ENCODE data around the gene NACC2.
A peak's percentile ranks its signal among the peaks of the same experiment; 100 is the strongest.

The NACC2 gene

DNA sequence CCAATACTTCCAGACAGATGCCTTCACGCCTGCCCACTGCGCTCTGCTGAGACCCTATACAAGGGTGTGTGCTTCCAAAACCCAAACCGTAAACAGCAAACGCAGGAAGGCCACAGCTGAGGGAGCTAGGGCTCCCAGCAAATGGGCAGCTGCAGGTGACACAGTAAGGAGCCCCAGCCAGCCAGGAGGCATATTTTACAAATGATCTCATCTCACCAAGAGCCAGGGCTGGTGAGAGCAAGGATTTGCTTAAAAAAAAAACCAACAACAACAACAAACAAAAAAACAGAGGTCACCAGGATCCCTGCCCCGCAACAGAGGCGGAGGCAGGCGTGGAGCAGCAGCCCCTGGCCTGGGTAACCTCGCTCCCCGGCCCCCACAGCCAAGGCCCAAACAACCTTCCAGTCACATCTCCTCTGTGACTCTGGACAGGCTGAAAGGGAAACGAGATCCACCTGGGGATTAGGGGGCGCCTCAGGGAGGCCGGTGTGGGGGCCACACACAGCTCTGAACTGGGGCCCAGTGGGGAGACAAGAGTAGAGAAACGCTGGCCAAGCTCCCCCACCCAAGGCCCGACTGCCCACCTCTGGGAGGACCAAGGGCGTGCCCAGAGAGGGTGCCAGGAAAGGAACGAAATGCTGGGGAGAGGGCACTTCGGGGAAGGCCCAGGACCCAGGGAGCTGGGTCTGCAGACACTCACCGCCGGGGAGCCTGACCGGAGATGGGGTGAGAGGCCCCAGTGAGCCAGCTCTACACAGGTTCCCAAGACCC is 3.3 kb downstream of the NACC2 start:
- peak; percentile 23 for DNase-seq

DNA sequence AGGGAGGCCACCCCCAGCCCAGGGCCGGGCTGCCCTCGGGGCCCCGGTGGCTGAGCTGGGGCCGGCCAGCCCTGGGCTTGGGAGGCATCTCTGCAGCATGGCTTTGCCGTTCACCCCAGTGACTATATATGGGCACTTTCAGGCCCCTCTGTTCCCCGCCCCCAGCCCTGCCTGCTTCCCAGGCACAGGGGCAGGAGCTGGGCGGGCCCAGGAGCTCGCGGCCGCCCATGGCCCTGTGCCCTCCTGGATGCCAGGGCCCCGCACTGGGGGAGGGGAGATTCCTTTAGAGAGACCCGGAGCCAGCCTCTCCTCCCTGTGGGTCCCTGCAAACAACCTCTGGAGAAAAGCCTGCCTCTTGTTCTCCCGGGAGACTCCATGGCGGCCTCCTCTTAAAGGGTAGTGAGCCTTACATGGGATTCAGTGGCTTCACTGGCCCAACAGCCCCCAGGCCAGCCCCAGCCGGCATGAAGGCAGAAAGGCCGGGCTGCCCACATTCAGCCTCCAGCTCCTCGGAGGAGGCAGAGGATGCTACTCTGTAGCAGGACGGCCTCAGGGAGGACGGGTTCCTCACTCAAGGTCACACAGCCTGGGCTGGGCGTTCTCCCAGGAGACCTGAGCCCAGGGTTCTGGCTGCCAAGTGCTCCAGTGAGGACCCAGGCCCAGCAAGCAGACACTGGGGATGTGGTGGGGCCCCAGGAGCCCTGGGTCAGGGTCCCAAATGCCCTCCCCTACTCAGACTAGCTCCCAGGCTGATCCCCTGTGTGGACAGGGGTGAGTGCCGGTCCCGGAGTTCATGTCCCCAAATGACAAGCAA is 4.1 kb downstream of the NACC2 start:
- peak; percentile 24 for DNase-seq

DNA sequence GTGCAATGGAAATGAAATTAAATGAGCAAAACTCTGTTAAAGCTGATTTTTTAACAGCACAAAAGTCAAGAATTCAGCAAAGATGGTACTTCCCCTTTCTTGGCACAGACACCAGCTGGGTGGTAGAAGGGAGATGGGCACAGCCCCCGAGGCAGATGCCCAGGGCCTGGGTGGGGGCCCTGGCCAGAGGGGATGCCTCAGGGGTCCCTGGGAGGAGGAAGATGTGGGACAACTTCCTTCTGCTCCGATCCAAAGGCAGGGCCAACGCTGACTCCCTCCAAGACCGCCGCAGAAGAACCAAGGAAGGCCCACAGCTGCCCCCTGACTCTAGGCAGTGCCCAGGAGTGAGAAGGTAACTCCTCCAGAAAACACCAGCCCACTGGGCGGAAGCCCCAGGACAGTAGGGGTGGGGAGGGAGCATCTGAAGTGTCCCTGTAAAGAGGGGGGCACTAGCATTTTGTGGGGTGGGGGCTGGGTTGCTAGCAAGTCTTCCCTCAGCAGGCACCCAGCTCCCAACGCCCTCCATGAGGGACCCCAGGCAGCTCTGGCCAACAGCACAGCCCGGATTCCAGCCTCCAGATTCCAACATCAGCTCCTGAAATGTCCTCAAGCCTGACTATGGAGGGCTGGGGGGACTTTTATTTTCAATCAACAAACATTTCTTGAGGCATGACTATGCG is 4.9 kb downstream of the NACC2 start:
- no peak for DNase-seq

DNA sequence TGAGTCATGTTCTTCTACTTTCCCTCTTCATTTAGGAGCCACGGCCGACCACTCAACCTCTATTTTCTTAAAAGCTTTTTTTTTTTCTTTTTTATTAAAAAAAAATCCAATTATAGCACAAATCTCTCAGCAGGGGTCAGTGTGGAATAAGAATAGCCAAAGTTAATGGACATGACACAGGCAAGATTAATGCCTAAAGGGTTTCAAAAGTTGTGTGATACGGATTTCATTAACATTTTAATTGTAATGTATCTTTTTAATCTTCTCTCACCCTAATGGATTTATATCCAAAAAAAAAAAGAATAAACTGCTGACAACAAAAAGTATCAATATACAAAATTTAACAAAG is 5.4 kb downstream of the NACC2 start:
- peak; percentile 59 for DNase-seq

DNA sequence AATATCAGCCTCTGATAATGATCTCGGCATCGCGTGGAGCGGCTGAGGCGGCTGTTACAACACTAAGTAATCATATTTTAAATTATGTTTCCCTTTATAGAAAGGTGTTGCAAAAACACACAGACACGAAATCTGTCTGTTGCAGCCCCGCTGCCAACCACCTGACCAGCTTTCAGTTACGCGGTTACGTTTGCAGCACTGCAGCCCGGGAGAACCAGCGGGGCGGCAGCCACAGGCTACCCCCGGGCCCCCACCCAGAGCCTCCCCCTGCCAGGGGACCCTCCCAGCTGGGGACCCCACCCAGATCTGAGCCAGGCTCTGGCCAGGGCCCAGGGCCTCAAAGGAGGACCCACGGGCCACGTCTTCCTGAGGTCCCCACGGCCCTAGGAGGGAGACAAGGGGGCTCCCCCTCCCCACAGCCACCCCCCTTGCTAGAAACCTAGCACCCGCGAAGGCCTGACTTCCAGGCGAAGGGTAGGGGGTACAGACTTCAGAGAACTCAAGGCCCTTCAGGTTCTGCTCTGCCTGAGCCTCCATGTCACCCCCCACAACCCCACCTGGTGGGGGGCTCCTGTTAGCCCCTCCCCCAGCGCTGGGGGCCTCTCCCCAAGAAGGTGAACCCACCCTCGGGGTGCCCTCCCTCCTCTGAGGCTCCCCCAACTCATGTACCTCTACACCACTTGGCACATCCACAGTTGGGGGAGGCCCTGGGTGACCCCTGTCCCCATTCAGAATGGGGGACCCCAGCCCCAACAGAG is 6.0 kb downstream of the NACC2 start:
- peak; percentile 43 for DNase-seq

DNA sequence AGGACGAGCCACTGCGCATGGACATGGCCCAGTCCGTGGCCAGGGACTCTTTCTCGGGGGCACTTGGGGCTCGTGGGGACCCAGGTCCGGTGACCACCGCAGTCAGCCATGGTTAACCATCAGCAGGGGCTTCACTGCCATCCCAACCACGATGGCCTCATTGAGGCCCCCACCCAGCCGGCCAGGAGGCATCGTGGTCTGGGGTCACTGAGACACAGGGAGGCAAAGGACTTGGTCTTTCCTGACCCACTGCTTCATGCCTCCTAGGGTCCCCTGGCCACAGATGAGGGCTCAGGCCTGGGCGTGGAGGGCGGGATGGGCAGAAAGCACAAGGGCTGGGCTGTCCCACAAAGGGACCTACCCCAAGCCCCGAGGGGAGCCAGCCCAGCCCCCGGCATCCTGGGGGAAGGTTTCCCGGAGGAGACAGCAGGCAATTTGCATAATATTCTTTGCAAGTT is 6.6 kb downstream of the NACC2 start:
- no peak for DNase-seq

DNA sequence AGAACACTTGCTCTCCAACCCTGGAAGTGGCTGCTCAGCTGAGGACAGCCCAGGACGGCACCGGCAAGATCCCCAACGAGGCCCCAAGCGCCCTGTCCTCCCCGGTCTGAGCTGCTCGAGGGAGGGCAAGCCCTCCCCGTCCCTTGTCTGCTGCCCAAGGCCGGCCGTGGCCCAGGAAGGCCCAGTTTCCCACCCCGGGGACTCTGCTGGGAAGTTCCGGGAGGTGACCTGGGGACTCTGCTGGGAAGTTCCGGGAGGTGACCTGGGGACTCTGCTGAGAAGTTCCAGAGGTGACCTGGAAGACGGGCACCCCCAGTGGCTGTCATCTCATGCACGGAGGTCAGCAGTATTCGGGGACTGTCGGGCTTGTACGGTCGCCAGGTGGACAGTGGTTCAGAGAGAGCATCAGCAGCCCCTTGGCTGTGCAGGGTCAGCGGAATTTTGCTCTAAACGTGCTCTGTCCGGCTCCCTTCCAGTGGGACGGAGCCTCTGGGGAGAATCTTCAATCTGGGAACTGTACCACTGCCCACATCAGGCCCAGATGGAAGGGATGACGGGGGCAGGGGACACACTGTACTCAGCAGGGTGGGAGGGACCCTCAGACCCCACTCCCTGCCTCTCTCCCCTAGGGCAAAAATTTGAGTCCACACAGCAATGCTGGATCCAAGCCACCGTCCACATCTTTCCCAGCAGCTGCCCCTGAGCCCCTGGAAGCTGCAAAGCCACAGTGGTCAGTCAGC is 7.2 kb downstream of the NACC2 start:
- DNase-seq, result no peak

DNA sequence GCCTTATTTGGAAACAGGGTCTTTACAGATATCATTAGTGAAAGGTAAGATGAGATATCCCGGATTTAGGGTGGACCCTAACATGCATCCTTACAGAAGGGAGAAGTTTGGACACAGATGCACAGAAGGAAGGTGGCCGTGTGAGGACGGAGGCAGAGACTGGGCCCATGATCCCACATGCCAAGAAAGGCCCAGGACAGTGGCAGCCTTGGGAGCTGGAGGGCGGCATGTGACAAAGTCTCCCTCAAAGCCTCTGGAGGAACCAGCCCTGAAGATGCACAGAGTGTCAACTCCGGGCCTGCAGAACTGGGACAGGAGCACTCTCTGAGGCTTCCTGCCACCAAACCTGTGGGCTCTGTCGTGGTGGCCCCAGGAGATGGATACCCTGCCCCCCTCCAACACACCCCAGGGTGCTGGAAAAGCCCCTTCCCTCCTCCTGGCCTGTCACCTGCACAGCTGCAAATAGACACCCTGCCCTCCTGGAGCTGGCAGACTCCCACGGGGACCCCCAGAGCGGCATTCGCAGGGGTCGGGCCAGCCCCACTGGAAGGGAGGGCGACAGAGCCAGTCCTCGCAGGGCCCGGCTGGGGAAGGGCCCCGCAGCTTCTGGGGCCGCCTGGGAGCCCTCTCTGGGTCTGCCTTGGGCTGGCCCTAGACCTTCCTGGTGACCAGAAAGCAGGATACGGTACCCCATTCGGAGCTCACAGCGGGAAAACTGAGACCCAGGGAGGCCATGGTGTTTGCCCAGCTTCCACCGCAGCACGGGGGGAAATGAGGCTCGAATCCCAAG is 7.9 kb downstream of the NACC2 start:
- no peak for DNase-seq

DNA sequence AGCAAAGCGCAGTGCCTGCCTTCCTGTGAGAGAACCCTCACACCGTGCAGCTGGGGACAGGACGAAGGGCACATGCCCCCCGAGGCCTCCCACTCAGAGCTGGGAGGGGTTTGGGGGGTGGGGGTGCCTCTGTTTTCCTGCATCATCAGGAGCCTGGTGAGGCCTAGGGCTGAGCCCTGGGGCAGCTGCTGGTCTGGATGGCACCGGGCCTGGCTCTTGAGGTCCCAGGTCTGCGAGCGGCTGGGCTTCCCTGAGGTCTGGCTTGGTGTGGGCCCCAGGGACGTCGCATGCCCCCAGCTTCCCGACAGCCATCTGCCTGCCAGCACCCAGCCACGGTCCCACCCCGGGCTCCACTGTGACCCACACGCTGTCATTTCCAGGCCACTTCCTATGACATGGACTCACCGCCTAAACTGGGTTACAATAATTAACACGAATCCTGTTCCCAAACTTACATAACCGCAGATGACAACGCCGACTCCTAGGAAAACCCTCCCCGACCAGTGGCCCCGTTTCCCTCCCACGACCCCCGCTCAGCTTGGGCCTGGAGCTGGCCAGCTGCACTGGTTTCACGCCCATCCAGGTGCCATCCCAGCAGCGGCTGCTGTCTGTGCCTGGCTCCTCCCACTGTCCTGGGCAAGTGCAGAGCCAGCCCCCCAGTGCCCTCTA is 8.7 kb downstream of the NACC2 start:
- no peak for DNase-seq

DNA sequence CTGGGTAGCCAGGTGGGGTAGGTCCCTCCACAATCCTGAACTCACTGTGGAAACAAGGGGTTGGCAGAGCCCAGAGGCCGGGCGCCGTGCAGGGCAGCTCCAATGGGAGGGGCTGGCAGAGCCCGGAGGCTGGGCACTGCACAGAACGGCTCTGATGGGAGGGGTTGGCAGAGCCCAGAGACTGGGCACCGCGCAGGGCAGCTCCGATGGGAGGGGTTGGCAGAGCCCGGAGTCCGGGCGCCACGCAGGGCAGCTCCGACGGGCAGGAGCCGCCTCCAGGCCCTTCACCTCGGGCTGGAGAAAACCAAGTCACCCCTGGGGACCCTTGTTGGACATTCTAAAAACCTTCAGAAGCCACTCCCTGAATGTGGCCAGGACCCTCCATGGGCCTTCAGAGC is 9.3 kb downstream of the NACC2 start:
- DNase-seq, result no peak

DNA sequence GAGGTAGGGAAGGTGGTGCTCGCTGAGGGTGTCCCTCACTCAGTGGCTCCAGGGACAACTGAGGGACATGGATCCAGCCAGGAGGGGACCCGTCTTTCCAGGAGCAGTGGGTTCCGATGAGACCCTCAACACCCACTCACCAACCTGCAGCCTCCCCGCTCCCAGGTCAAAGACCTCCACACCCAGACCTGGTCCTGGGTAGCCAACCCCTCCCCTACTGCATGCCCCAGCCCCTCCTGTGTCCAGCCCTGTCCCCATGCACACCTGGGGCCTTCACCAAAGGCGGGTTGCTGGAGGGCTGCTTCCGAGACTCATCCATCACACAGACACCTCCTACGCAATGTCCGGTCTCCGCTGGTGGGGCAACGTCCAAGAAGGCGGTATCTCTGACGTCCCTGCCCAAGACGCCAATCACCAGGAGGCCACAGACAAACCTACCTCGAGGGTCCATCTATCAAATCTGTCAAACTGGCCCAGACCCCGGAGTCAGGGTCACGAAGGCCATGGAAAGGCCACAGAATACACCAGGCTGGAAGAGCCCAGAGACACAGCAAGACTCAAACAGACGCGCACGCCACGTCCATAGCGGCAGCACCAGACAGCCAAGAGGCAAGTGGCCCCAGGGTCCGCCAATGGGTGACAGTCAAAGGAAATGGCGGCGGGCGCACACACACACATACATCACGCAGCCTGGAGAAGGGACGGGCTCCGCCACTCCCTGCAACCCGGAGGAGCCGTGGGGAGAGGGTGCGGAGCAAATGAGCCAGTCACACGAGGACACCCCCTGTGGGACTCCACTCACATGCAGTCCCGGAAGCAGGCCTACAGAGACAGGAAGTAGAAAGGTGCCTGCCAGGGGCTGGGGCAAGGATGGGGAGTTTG is 10.8 kb downstream of the NACC2 start:
- no peak for DNase-seq

DNA sequence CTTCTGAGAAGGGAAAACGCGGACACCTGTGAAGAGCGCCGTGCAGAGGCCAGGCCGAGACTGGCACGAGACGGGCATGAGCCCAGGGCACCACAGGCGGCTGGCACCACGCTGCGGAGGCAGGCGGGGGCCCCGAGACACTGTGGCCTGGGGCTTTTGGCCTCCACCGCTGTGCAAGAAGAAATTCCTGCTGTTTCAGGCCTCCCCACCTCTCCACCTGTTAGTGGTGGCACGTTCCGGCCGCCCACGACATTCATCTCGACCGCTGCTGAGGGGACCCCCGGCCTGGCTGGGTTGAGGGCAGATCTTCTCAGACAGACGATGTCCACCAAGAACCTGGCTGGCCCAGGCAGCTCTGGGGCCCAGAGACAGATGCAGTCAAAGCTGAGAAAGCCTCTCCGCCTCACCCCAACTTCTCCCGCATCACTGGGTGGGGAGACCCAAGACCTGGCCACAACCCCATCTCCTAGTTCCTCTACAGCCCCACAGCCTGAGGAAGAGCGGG is 11.5 kb downstream of the NACC2 start:
- DNase-seq, result no peak

DNA sequence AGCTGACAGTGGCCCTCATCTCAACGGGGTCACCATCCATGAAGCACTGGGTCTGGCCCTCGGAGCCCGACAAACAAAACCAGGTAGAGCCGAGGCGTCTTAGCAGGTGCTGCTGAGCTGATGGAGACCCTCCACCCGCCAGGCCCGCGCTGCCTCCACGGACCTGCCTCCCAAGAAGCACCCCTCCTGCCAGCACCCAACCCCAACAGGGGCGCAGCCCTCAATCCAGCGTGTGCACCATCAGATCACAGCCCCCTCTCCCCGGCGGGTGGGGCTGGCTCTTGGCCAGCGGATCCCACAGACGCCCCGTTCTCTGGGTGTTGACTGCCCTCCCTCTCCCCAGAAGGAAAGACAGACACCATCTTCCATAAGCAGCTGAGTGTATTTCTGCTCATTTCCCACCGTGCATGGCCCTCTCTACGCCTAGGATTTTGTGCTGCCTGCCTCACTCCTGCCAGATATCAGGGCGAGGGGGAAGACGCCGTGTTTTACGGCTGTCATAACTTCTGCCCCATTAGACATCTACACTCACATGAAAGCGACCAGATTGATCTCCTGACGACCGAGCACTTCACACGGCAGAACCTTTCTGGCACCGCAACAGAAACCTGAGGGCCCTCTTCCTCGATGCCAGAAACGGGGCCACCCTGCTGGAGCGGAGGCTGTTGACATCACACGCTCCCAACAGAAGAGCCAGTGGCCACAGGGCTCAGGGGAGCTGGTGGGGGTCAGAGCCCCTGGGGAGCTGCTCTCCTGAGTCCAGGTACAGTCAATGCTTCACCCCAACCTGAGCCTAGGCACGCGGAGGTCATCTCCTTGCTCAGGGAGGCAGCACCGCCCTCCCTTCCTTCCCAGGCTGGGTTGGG is 12.4 kb downstream of the NACC2 start:
- no peak for DNase-seq

DNA sequence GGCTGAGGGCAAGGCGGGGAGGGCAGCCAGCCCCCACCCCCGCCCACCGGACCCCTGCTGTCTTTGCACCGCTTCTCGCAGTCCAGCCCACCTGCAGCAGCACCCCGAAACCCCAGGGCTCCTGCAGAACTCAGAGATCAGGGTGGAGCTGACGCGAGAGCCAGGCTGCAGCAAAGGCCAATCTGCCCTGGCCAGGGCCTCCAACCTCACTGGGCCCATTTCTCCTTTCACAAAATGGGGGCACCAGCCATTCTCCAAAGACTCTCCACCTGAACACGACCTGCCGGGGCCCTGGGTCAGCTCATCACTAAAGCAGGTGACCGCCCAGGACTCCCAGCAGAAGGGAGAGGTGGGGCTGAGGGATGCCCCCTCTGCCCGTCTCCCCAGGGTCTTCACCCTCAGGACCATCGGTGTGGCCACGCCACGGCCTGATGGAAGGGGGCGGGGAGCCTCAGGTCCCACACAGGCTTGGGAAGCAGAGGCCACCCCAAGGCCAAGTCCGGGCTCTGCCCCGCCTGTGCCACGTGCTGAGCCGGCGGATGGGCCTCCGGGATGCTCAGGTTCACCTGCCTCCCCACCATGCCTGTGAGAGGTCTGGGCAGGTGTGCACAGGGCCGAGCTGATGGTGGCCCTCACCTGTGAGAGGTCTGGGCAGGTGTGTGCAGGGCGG is 13.1 kb downstream of the NACC2 start:
- no peak for DNase-seq

DNA sequence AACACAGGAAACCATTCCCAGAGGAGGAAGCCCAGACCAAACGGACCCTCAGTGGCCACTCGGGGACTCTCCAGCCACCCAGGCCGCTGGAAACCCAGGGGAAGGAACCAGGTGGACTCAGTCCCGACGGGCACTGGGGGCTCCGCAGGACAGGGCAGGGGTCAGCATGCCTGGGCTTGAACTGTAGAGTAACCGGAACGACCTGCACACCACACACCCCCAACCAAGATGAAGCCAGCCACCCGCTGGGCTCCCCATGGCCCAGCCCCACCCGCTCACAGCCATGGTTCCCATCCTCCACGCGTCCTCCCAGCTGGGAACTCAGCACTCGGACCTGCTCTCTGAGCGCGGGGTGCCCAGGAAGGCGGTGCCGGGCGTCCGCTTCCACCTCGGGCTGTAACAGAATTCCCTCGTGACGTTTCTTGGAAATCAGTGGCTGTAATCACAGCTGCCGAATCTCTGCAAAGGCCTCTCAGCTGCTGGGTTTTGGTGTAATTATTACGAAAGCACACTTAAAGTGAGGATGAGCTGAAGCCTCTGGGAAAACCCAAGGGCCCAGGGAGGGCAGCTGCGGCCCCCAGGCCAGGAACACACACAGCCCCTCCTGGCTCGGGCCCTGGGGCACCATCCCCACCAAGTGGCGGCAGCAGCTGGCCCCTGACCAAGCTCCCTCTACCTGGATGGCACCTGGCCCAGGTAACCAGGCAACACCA is 13.8 kb downstream of the NACC2 start:
- peak; percentile 98 for DNase-seq

DNA sequence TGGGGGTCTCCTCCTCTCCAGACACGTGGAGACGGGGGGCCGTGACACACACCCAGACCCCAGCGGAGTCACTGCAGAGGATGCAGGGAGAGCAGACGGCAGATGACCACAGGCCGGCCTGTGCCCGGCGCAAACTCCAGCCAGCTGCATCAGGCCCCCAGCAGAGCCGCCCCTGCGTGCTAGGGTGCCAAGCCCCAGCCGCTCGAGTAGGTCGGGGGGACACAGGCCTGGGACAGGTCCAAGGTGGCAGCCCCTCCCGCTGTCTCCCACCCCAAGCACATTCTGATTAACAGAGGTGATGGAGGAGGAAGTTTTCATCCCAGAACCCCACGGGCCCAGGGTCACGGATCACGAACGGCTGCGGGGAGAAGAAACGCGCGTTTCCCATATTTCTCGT is 14.4 kb downstream of the NACC2 start:
- DNase-seq, result no peak

DNA sequence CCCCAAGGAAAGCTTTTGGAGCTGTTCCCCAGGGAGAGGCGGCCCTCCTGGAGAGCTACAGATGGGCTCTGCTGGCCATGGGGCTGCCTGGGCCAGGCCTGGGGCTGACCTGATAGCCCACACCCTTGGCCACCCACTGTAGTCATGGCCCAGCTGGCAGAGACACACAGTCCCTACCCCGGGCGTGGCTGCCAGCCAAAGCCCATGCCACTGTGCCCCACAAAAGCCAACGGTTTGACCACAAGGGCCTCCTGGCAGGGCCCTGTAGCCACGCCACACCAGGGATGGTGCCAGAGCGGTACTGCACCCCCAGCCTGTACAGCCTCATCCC is 15.2 kb downstream of the NACC2 start:
- DNase-seq, result peak; percentile 54
